Loucy (cell line): ENCODE measurements around the gene CCDC92B.

Source experiments
- EZH2phosphoT487 ChIP-seq: fragments of 200-600 bp; IDR thresholded peaks from 2 replicates; pipeline ENCODE4 v1.6.1; 2018; ENCODE audit warnings: antibody characterized with exemption, mild to moderate bottlenecking, moderate library complexity, borderline replicate concordance
- TF ChIP-seq, protein P1 (sequence below): fragments of 200-600 bp; sonication (generic); conservative IDR thresholded peaks from 2 replicates; pipeline ENCODE4 v1.5.1; 2014; ENCODE audit warnings: mild to moderate bottlenecking, antibody characterized with exemption, low read length

DNA sequence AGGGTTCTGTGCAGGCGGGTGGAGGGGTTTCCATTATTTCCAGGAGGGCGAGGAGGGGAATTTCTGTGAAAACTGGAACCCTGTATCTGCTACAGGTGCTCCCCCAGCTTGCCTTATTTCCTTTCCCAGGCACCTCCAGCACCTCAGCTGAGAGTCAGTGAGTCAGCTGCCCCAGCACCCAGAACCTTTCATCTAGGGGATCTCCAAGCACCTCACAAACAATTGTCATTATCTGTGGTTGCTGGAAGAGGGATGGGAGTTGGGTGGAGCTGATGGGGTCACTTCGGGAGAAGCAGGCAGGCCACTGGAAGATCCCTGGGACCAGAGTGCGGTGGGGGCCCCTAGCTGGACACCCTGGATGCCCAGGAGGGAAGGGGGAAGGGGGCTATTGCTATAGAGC lies 27.8 kb downstream of the CCDC92B start:
- TF ChIP-seq, protein P1, sequence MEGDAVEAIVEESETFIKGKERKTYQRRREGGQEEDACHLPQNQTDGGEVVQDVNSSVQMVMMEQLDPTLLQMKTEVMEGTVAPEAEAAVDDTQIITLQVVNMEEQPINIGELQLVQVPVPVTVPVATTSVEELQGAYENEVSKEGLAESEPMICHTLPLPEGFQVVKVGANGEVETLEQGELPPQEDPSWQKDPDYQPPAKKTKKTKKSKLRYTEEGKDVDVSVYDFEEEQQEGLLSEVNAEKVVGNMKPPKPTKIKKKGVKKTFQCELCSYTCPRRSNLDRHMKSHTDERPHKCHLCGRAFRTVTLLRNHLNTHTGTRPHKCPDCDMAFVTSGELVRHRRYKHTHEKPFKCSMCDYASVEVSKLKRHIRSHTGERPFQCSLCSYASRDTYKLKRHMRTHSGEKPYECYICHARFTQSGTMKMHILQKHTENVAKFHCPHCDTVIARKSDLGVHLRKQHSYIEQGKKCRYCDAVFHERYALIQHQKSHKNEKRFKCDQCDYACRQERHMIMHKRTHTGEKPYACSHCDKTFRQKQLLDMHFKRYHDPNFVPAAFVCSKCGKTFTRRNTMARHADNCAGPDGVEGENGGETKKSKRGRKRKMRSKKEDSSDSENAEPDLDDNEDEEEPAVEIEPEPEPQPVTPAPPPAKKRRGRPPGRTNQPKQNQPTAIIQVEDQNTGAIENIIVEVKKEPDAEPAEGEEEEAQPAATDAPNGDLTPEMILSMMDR: no peak
- no peak for TF ChIP-seq EZH2phosphoT487
